GM21717 (cell line): Measurements from ENCODE around the gene BRD1.

Experiments
- ATAC-seq: cut with Tn5 transposase; IDR thresholded peaks from one replicate; pipeline ENCODE4 v1.9.1; 2021; ENCODE audit warnings: mild to moderate bottlenecking, moderate library complexity; ENCODE audit not compliant: unreplicated experiment

BRD1 gene

GRCh38 chr22:49827853-49828598 is at the start of gene BRD1:
Gene BRD1 (minus strand): TSS chr22:49827873. CDS start chr22:49824317, 3,556 bp downstream.
- no peak for ATAC-seq

- ATAC-seq = no peak
These were observed 45.7 kb upstream of the BRD1 start for GRCh38 chr22:49873228-49873940.

- no peak for ATAC-seq
These were observed 44.7 kb upstream of the BRD1 start for GRCh38 chr22:49872347-49872746.

- no peak for ATAC-seq
These were observed 43.8 kb upstream of the BRD1 start for GRCh38 chr22:49871482-49871881.

- no peak for ATAC-seq
These were observed 42.4 kb upstream of the BRD1 start for GRCh38 chr22:49869845-49870712.

GRCh38 chr22:49869086-49869830 is 41.6 kb upstream of the BRD1 start:
- no peak for ATAC-seq

GRCh38 chr22:49867303-49868265 is 39.9 kb upstream of the BRD1 start:
- no peak for ATAC-seq

GRCh38 chr22:49866646-49867045 is 39.0 kb upstream of the BRD1 start:
- ATAC-seq = no peak

- no peak for ATAC-seq
These were observed 38.5 kb upstream of the BRD1 start for GRCh38 chr22:49866134-49866533.

GRCh38 chr22:49865156-49865555 is 37.5 kb upstream of the BRD1 start:
- no peak for ATAC-seq

GRCh38 chr22:49863931-49864330 is 36.3 kb upstream of the BRD1 start:
- ATAC-seq = no peak

GRCh38 chr22:49862496-49862776 is 34.8 kb upstream of the BRD1 start:
- ATAC-seq = no peak

- ATAC-seq = no peak
These were observed 34.2 kb upstream of the BRD1 start for GRCh38 chr22:49861642-49862495.

GRCh38 chr22:49858827-49859226 is 31.2 kb upstream of the BRD1 start:
- ATAC-seq = no peak

GRCh38 chr22:49856766-49857618 is 29.3 kb upstream of the BRD1 start:
- ATAC-seq = no peak

GRCh38 chr22:49856343-49856742 is 28.7 kb upstream of the BRD1 start:
- ATAC-seq = no peak

- ATAC-seq = no peak
These were observed 27.7 kb upstream of the BRD1 start for GRCh38 chr22:49855251-49855911.
